ENCODE measurements around the gene PHC1. TPM values are rescaled to one million over a fixed set of nuclear protein-coding genes. Genes with fewer than 3 reads are reported as not detected.

Gene PHC1
- total and polyA plus RNA-seq, 11 donors, result 14.1 to 38.2 (median 24.7) TPM

DNA sequence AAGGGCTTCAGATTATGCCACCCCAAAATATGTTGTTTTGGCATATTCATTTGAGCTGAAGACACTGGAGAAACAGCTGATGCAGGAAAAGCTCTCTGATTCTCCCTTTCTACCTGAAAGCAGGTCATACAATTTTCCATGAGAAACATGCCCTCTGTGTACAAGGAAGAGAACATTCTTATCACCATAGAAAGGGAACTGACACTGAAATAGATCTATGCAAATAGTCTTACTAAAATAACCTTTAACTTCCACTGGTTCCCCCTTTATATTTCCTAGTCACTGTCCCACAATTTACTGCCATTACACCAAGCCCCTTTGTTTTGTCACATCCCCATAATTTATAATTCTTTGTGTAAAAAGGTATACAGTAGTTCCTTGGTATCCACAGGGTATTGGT is 9.6 kb upstream of the PHC1 start:
- no peaks in the 10 kb centered on the region for H3K9me3 ChIP-seq
- peaks cover 0 to 14% (median 0%) of the 10 kb centered on the region in 12 donors for H3K4me1 ChIP-seq
- ATAC-seq, result peak; percentile 28 to 86 (median 62)

DNA sequence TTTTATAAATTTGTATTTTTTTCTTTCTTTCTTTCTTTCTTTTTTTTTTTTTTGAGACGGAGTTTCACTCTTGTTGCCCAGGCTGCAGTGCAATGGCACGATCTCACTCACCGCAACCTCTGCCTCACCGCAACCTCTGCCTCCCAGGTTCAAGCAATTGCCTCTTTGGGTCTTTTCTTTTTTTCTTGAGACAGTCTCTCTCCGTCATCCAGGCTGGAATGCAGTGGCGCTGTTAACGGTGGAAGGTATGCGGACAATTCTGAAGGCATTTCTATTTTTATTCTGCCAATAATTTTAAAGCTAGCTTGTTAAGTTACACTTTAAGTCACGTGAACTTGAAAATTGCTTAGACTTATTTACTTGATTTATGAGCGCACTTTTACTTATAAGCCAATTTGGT is 8.8 kb upstream of the PHC1 start:
- H3K4me1 ChIP-seq, result peaks cover 0 to 18% (median 0%) of the 10 kb centered on the region in 12 donors
- DNase-seq (no peak), ATAC-seq (peak in 3 of 4 donors; percentile 50 to 73 (median 63))
- peak overlapping the region in 11 of 12 donors; percentile 5 to 75 (median 50) for H3K27ac ChIP-seq
- H3K27me3 ChIP-seq, result no peaks in the 10 kb centered on the region
- H3K36me3 ChIP-seq, result no peaks in the 10 kb centered on the region
- TF ChIP-seq, protein P1, sequence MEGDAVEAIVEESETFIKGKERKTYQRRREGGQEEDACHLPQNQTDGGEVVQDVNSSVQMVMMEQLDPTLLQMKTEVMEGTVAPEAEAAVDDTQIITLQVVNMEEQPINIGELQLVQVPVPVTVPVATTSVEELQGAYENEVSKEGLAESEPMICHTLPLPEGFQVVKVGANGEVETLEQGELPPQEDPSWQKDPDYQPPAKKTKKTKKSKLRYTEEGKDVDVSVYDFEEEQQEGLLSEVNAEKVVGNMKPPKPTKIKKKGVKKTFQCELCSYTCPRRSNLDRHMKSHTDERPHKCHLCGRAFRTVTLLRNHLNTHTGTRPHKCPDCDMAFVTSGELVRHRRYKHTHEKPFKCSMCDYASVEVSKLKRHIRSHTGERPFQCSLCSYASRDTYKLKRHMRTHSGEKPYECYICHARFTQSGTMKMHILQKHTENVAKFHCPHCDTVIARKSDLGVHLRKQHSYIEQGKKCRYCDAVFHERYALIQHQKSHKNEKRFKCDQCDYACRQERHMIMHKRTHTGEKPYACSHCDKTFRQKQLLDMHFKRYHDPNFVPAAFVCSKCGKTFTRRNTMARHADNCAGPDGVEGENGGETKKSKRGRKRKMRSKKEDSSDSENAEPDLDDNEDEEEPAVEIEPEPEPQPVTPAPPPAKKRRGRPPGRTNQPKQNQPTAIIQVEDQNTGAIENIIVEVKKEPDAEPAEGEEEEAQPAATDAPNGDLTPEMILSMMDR (IDR thresholded peaks at IDR 0.05), result no peak
- no peak for TF ChIP-seq POLR2A (IDR thresholded peaks at IDR 0.05)
- H3K9me3 ChIP-seq, result no peaks in the 10 kb centered on the region
- peak overlapping the region in 1 of 12 donors; percentile 3 for H3K4me3 ChIP-seq
- intact Hi-C loops (cut with DNase I), result loop anchor here in 1 of 10 donors (5.0 kb wide), 1 partner anchor 213 kb away; no protein-coding TSS in a partner anchor
- WGBS, 4 donors, result 44 to 57% (median 48%) methylated on average over 10 of the region's 10 CpGs

More for the DNA sequence above, 9.6 kb upstream of the PHC1 start:
- Histone ChIP-seq H3K27ac (peak overlapping the region in 9 of 12 donors; percentile 5 to 75 (median 53)), H3K27me3 (no peaks in the 10 kb centered on the region), H3K4me3 (peak overlapping the region in 1 of 12 donors; percentile 8), H3K36me3 (no peaks in the 10 kb centered on the region)
- TF ChIP-seq, protein P1 (IDR thresholded peaks at IDR 0.05), result no peak
- no peak for TF ChIP-seq POLR2A (IDR thresholded peaks at IDR 0.05)
- intact Hi-C loops (cut with DNase I), result loop anchor here in 1 of 10 donors (5.0 kb wide), 1 partner anchor 212 kb away; no protein-coding TSS in a partner anchor
- DNase-seq, result no peak

DNA sequence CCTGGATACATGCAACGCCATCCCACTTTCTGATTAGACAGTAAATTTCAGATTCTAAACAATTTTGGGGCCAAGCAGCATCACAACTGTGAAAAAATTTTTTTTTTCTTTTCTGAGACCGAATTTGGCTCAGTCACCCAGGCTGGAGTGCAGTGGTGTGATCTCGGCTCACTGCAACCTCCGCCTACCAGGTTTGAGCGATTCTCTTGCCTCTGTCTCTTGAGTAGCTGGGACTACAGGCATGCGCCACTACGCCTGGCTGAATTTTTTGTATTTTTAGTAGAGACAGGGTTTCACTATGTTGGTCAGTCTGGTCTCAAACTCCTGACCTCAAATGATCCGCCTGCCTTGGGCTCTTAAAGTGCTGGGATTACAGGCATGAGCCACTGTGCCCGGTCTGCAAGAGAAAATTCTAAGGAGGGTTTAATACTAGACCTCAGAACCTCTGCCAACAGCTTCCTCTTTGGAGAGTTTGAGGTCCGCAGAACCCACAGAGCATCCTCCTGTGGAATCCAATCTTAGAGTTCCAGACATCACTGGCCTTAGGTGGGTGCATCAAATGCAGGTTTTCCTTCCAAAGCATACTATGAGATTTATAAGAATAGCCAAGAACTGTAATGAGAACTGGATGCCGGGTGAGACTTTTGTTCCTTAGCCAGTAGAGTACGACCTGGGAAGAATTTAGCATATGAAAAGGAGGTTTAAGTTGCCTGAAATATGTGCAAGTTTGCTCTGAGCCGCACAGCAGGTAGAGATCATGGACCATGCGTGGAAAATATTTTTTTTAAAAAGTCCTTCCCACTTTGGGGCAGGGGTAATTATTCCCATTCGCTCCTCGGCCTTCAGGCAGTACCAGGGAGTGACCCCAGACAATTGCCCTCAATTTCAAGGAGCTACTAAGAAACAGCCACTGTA is 7.8 kb upstream of the PHC1 start:
- Histone ChIP-seq H3K9me3 (no peaks in the 10 kb centered on the region), H3K4me1 (peaks cover 0 to 19% (median 0%) of the 10 kb centered on the region in 12 donors), H3K4me3 (no peak overlapping the region), H3K27me3 (no peaks in the 10 kb centered on the region), H3K27ac (peak overlapping the region in 11 of 12 donors; percentile 5 to 75 (median 50)), H3K36me3 (no peaks in the 10 kb centered on the region)
- WGBS, 4 donors, result 87 to 89% (median 88%) methylated on average over 16 of the region's 16 CpGs
- no peak for ATAC-seq
- DNase-seq, result no peak
- TF ChIP-seq, protein P1 (IDR thresholded peaks at IDR 0.05), result no peak
- TF ChIP-seq POLR2A (IDR thresholded peaks at IDR 0.05), result no peak
- intact Hi-C loops (cut with DNase I), result loop anchor here in 1 of 10 donors (5.0 kb wide), 1 partner anchor 214 kb away; no protein-coding TSS in a partner anchor

DNA sequence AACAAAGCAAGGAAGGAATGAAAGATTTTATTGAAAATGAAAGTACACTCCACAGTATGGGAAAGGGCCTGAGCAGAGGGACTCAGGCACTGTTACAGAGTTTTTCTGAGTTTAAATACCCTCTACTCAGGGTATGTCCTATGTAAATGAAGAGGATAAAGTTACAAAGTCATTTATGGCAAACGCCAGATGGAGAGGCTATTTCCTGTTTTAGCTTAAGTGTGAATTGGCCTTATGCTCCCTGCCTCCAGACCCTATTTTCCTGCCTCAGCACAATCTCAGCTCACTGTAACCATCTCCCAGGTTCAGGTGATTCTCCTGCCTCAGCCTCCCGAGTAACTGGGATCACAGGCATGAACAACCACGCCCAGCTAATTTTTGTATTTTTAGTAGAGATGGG is 6.8 kb upstream of the PHC1 start:
- DNase-seq (no peak), ATAC-seq (no peak)
- H3K27ac ChIP-seq, result peak overlapping the region in 3 of 12 donors; percentile 15 to 75 (median 50)
- peaks cover 0 to 26% (median 6%) of the 10 kb centered on the region in 12 donors for H3K4me1 ChIP-seq
- H3K27me3 ChIP-seq, result no peaks in the 10 kb centered on the region
- no peak overlapping the region for H3K4me3 ChIP-seq
- H3K9me3 ChIP-seq, result no peaks in the 10 kb centered on the region
- H3K36me3 ChIP-seq, result no peaks in the 10 kb centered on the region
- 73 to 78% (median 74%) methylated on average over 3 of the region's 3 CpGs for WGBS, 4 donors
- intact Hi-C loops (cut with DNase I), result loop anchor here in 1 of 10 donors (5.0 kb wide), 1 partner anchor 215 kb away; no protein-coding TSS in a partner anchor
- TF ChIP-seq, protein P1 (IDR thresholded peaks at IDR 0.05), result no peak
- TF ChIP-seq POLR2A (IDR thresholded peaks at IDR 0.05), result no peak

All from heart left ventricle (tissue), 16 donors.